Ascending aorta (tissue), 2 donors: Measurements from ENCODE around the gene PIBF1. TPM values are rescaled to one million over a fixed set of nuclear protein-coding genes. Genes with fewer than 3 reads are reported as not detected.

Source experiments
- DNase-seq, 2 donors: peaks; one replicate each; pipeline ENCODE4 v3.0.0-alpha.2; 2019; ENCODE audit warnings: low spot score in 2 of 2
- H3K27ac ChIP-seq, 2 donors: fragments of 200-600 bp; sonication (generic); one replicate each; pipeline ENCODE4 v1.5.1; 2016 to 2017; ENCODE audit warnings: mild to moderate bottlenecking in 1 of 2
- H3K27me3 ChIP-seq: fragments of 200-600 bp; sonication (generic); one replicate; pipeline ENCODE4 v1.5.1; 2017
- H3K36me3 ChIP-seq, 2 donors: fragments of 200-600 bp; sonication (generic); one replicate each; pipeline ENCODE4 v1.5.1; 2016
- H3K4me1 ChIP-seq, 2 donors: fragments of 200-600 bp; sonication (generic); one replicate each; pipeline ENCODE4 v1.5.1; 2016 to 2017; ENCODE audit warnings: mild to moderate bottlenecking in 1 of 2
- H3K4me3 ChIP-seq, 2 donors: fragments of 200-600 bp; sonication (generic); one replicate each; pipeline ENCODE4 v1.5.1; 2016 to 2017; ENCODE audit warnings: mild to moderate bottlenecking in 1 of 2
- H3K9me3 ChIP-seq, 2 donors: fragments of 200-600 bp; sonication (generic); one replicate each; pipeline ENCODE4 v1.5.1; 2016
- CTCF ChIP-seq, 3 experiments: fragments of 200-600 bp in 2 of 3; fragments of 450-650 bp in 1 of 3; sonication (generic) in 2 of 3; IDR thresholded peaks; one replicate each; pipeline ENCODE4 v1.5.1; 2016 to 2019; ENCODE audit warnings: antibody characterized with exemption in 3 of 3, mild to moderate bottlenecking in 1 of 3, moderate library complexity in 1 of 3
- intact Hi-C: fragments of 100-400 bp; cut with DNase I; formaldehyde crosslinking; loops from one replicate; pipeline ENCODE4 v1.15.1; 2023
- total RNA-seq: library from RNA; depleted of rRNA; stranded (reverse); fragments of >200 nt; gene quantifications from one replicate; pipeline ENCODE4 v1.1.0, GENCODE V29; 2016

PIBF1 gene
- total RNA-seq, 1 donor from 2014 or later: 17.0 TPM

GRCh38 chr13:73062468-73062867, 280.5 kb downstream of the PIBF1 start:
- Histone ChIP-seq H3K9me3 (no peaks in the 10 kb centered on the region), H3K27ac (no peak overlapping the region), H3K36me3 (no peaks in the 10 kb centered on the region), H3K4me1 (no peaks in the 10 kb centered on the region), H3K27me3 (no peaks in the 10 kb centered on the region), H3K4me3 (no peak overlapping the region)
- intact Hi-C loops: loop anchor here (5.0 kb wide), 1 partner anchor 650 kb away; no protein-coding TSS in a partner anchor
- TF ChIP-seq CTCF (IDR thresholded peaks at IDR 0.05): no peak
- no peak for DNase-seq

GRCh38 chr13:73063166-73063565, 281.2 kb downstream of the PIBF1 start:
- Histone ChIP-seq H3K4me3 (no peak overlapping the region), H3K27me3 (no peaks in the 10 kb centered on the region), H3K27ac (no peak overlapping the region), H3K36me3 (no peaks in the 10 kb centered on the region), H3K9me3 (no peaks in the 10 kb centered on the region), H3K4me1 (no peaks in the 10 kb centered on the region)
- no peak for TF ChIP-seq CTCF (IDR thresholded peaks at IDR 0.05)
- no peak for DNase-seq
- intact Hi-C loops: loop anchor here (5.0 kb wide), 1 partner anchor 649 kb away; no protein-coding TSS in a partner anchor

GRCh38 chr13:73065036-73065435, 283.1 kb downstream of the PIBF1 start:
- no peaks in the 10 kb centered on the region for H3K9me3 ChIP-seq
- no peaks in the 10 kb centered on the region for H3K27me3 ChIP-seq
- H3K36me3 ChIP-seq: no peaks in the 10 kb centered on the region
- TF ChIP-seq CTCF (IDR thresholded peaks at IDR 0.05): no peak
- H3K27ac ChIP-seq: no peak overlapping the region
- no peak for DNase-seq
- no peak overlapping the region for H3K4me3 ChIP-seq
- no peaks in the 10 kb centered on the region for H3K4me1 ChIP-seq
- intact Hi-C loops: no loop called here

- no peak for DNase-seq
- Histone ChIP-seq H3K27me3 (no peaks in the 10 kb centered on the region), H3K4me3 (no peak overlapping the region), H3K36me3 (no peaks in the 10 kb centered on the region), H3K27ac (no peak overlapping the region), H3K9me3 (no peaks in the 10 kb centered on the region), H3K4me1 (no peaks in the 10 kb centered on the region)
- intact Hi-C loops: no loop called here
- no peak for TF ChIP-seq CTCF (IDR thresholded peaks at IDR 0.05)
Observed at GRCh38 chr13:73065665-73066340, 283.9 kb downstream of the PIBF1 start.

Other genes starting within 250 kb of the PIBF1 start
- 4.4 TPM for gene MZT1, start 54.5 kb upstream of the PIBF1 start, total RNA-seq
- gene BORA, start 54.2 kb upstream of the PIBF1 start, total RNA-seq: not detected
- 12.8 TPM for gene DIS3, start 233 bp upstream of the PIBF1 start, total RNA-seq